Rectal smooth muscle tissue (tissue), 1 donor: ENCODE measurements around the gene OR52E8.

ENCODE experiments used
- H3K27ac ChIP-seq: one replicate; pipeline ENCODE4 v1.7.0; 2013; ENCODE audit warnings: low read depth, low read length, inconsistent platforms
- H3K27me3 ChIP-seq: one replicate; pipeline ENCODE4 v1.7.0; 2013; ENCODE audit warnings: low read length; ENCODE audit not compliant: control insufficient read depth, insufficient read depth
- H3K36me3 ChIP-seq: one replicate; pipeline ENCODE4 v1.7.0; 2013; ENCODE audit warnings: low read length; ENCODE audit not compliant: control insufficient read depth, insufficient read depth
- H3K4me1 ChIP-seq: one replicate; pipeline ENCODE4 v1.7.0; 2013; ENCODE audit warnings: low read length; ENCODE audit not compliant: control insufficient read depth, insufficient read depth
- H3K4me3 ChIP-seq: one replicate; pipeline ENCODE4 v1.7.0; 2013; ENCODE audit warnings: low read length
- H3K9ac ChIP-seq: one replicate; pipeline ENCODE4 v1.7.0; 2013; ENCODE audit warnings: low read length

Gene OR52E8

DNA sequence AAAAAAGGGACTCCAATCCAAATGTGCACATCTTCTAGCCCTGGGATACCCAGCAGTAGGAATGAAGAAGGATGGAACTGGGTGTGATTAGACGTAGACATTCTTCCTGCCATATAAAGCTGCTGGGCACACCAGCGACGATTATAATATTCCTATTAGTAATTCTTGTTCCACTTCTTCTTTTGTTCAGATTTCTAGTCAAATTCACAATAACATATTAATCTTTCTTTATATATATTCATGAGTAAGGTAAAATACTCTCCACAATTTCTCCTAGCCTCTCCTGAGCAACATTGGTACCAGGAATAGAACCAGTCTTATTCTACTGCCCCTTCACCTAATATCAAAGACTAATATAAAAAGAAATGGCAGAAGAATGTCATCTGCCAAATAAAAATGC is at the start of gene OR52E8:
Gene OR52E8, minus strand, starts transcription at position 101 of the 400 bp plus-strand sequence. Its CDS starts 0 bp downstream, at position 101.
- Histone ChIP-seq H3K27me3 (no peaks in the 10 kb centered on the region), H3K9ac (no peak within 1 kb of the TSS), H3K36me3 (no peaks in the 10 kb centered on the region), H3K27ac (no peak within 1 kb of the TSS), H3K4me1 (no peaks in the 10 kb centered on the region), H3K4me3 (no peak within 1 kb of the TSS)

DNA sequence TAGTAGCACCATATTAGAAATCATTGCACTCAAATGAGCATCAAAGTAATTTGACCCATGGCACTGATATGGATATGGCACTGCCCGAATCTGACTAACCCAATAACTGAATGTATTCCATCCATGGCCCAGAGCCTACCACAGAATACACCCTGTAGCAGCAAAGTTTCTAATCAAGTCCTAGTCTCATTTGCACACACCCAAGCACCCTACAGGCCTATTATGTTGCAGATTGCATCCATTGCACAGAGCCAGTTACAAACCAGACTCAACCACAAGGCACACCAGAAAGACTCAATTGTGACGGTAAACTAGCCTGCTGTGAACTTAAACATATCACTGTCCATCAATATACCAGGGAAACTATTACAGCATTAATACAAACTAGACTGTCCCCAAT is 42.0 kb upstream of the OR52E8 start:
- Histone ChIP-seq H3K36me3 (no peaks in the 10 kb centered on the region), H3K27me3 (no peaks in the 10 kb centered on the region), H3K4me1 (no peaks in the 10 kb centered on the region), H3K27ac (no peak overlapping the region), H3K9ac (no peak overlapping the region), H3K4me3 (no peak overlapping the region)

DNA sequence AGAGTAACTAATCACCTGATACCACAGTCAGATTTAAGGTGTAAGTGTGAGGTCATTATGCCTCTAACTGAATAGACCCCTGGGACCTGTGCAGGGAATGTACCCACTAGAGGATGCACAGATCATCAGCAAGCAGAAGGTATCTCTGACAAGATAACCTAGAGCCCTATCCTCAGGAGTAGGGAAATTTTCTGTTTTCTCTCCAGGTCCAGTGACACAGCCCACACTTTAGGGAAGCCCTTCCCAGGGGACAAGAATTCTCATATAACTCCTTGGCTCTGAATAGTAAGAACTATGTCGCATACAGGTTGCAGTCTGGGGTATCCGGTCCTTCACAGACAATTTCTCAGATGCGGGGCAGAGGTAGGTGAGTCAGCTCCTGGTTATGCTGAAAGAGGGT is 35.4 kb upstream of the OR52E8 start, which contains the start of gene OR52E5:
Gene OR52E5, plus strand, starts transcription at position 301 of the 400 bp plus-strand sequence. CDS start 7,569 bp downstream, outside the sequence.
- Histone ChIP-seq H3K9ac (no peak within 1 kb of the TSS), H3K4me1 (no peaks in the 10 kb centered on the region), H3K27me3 (no peaks in the 10 kb centered on the region), H3K36me3 (no peaks in the 10 kb centered on the region), H3K27ac (no peak within 1 kb of the TSS), H3K4me3 (no peak within 1 kb of the TSS)

DNA sequence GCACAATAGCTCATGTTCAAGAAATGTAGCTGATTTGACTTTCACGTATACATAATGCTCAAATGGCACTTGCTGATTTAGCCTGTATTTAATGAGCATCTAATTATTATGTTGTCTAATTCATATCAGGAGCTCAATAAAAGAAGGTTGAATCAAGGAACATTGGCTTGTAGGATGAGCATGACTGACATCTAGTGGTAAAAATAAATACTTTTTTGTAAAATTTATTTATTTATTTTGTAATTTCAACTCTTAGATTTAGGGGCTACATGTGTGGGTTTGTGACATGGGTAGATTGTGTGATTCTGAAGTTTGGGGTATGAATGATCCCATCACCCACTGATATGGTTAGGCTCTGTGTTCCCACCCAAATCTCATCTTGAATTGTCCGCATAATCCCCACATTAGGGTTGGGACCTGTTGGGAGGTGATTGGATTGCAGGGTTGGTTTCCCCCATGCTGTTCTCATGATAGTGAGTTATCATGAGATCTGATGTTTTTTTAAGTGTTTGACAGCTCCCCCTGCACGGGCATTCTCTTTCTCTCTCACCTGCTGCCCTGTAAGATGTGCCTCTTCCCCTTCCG is 33.8 kb upstream of the OR52E8 start:
- Histone ChIP-seq H3K9ac (no peak overlapping the region), H3K4me1 (no peaks in the 10 kb centered on the region), H3K36me3 (no peaks in the 10 kb centered on the region), H3K27ac (no peak overlapping the region), H3K4me3 (no peak overlapping the region), H3K27me3 (no peaks in the 10 kb centered on the region)

DNA sequence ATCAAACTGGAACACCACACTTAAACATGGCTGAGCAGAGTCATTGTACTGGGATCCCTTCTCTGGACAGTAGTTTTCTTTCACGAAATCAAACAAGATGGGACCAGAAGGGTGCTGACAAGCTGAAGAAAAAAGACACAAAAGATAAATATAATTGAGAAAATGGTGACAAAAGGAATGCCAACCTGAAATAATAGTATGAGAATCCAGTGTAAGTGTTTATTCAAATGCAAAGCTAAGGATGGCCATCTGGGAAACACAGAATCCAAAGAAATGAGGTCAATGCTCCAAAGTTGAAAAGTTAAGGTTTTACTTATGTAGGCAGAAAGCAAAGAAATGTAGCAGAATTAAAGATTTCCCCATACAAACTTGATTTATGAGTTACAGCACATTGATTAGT is 30.2 kb upstream of the OR52E8 start:
- Histone ChIP-seq H3K9ac (no peak overlapping the region), H3K27me3 (no peaks in the 10 kb centered on the region), H3K27ac (no peak overlapping the region), H3K36me3 (no peaks in the 10 kb centered on the region), H3K4me1 (no peaks in the 10 kb centered on the region), H3K4me3 (no peak overlapping the region)

DNA sequence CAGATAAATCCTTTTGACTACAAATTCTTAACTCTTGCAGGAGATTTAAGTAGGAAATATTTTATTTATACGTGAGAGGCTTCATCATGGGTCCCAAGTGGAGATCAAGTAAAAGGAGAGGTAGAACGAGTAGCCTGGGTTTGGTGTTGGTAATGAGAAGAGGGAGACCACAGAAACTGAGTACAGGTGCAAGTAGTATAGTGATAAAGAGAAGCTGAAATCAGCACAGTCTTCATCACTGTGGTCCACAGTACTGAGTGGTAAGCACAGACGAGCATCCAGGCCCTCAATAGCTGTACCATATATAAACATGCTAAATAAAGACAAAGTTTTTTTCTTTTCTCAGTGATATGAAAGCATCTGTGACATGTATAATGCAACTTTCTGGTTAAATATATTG is 29.7 kb upstream of the OR52E8 start:
- no peak overlapping the region for H3K9ac ChIP-seq
- H3K4me1 ChIP-seq, result no peaks in the 10 kb centered on the region
- no peaks in the 10 kb centered on the region for H3K36me3 ChIP-seq
- no peak overlapping the region for H3K27ac ChIP-seq
- no peak overlapping the region for H3K4me3 ChIP-seq
- H3K27me3 ChIP-seq, result no peaks in the 10 kb centered on the region

DNA sequence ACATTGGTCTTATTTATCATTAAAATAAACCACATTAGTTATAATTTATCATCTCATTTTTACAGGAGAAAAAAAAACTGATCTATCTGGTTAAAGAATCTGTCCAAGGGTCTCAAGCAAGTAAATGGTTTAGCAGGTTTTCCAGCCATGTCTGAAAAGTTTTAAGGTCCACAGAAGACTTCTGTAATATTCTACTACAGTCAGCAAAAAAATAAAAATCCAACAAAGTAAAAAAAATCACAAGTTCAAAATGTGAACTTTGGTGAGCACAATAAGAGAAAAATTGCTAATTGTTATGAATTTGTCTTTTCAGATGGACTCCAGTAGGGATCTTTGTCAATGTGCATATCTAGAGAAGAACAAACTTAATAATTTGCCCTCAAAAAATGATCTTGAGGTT is 24.3 kb upstream of the OR52E8 start:
- Histone ChIP-seq H3K9ac (no peak overlapping the region), H3K27ac (no peak overlapping the region), H3K4me1 (no peaks in the 10 kb centered on the region), H3K36me3 (no peaks in the 10 kb centered on the region), H3K27me3 (no peaks in the 10 kb centered on the region), H3K4me3 (no peak overlapping the region)

DNA sequence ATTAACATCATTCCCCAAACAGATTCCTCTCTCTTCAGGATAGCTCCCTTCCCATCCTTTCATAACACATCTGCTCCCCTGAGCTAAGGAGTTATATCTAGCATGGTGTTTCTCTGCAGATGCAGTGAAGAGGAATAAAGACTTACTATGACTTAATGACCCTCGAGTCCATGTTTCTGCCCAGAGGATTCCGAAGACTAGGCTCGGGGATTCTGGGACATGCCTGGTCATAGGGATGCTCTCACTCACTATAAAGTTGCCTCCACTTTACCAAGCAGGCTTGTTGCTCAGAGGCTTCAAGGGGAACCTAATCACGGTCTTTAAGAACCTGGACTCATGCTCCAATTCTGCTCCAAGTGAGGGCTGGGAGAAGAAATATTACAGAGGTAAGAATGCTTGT is 22.8 kb upstream of the OR52E8 start, which contains the start of gene OR52E4:
Gene OR52E4, plus strand, starts transcription at position 301 of the 400 bp plus-strand sequence. CDS start 3,664 bp downstream, outside the sequence.
- H3K36me3 ChIP-seq, result no peaks in the 10 kb centered on the region
- no peak within 1 kb of the TSS for H3K27ac ChIP-seq
- H3K9ac ChIP-seq, result no peak within 1 kb of the TSS
- H3K27me3 ChIP-seq, result no peaks in the 10 kb centered on the region
- H3K4me1 ChIP-seq, result no peaks in the 10 kb centered on the region
- H3K4me3 ChIP-seq, result no peak within 1 kb of the TSS

DNA sequence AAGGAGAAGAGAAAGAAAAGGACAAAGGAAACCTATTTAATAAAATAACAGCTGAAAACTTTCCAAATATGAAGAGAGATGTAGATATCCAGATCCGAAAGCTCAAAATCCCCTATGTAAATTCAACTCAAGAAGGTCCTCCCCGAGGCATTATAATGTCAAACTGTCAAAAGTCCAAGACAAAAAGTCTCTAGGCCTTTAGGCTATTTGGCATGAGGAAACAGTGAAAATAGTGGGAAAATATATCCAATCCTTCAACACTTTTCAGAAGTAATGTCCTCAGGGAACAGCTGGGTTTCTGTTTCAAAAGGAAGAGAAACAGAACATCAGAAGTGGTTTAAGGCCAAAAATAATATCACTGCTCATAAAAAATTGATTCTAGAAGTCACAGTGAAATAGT is 21.1 kb upstream of the OR52E8 start:
- no peak overlapping the region for H3K4me3 ChIP-seq
- no peak overlapping the region for H3K27ac ChIP-seq
- no peaks in the 10 kb centered on the region for H3K4me1 ChIP-seq
- H3K36me3 ChIP-seq, result no peaks in the 10 kb centered on the region
- no peaks in the 10 kb centered on the region for H3K27me3 ChIP-seq
- no peak overlapping the region for H3K9ac ChIP-seq

DNA sequence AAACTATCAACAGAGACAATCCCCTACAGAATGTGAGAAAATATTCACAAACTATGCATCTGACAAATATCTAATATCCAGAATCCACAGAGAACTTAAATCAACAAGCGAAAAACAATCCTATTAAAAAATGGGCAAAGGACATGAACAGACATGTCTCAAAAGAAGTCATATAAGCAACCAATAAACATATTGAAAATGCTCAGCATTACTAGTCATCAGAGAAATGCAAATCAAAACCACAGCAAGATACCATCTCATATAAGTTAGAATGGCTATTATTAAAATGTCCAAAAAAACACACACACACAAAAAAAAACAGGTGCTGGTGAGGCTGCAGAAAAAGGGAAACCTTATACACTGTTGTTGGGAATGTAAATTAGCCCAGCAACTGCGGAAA is 8.3 kb upstream of the OR52E8 start:
- H3K4me1 ChIP-seq, result no peaks in the 10 kb centered on the region
- no peak overlapping the region for H3K4me3 ChIP-seq
- no peaks in the 10 kb centered on the region for H3K27me3 ChIP-seq
- no peak overlapping the region for H3K9ac ChIP-seq
- no peak overlapping the region for H3K27ac ChIP-seq
- H3K36me3 ChIP-seq, result no peaks in the 10 kb centered on the region

DNA sequence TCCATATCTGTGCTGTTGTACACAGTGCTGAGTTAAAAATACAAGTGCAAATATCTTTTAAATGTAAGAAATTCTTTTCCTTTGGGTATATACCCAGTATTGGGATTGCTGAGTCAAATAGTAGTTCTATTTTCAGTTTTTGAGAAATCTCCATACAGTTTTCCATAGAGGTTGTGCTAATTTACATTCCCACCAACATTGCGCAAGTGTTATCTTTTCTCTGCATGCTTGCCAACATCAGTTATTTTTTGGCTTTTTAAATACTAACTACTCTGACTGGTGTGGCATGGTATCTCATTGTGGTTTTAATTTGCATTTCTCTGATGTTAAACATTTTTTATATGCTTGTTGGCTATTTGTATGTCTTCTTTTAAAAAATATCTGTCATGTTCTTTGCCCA is 6.5 kb downstream of the OR52E8 start:
- no peak overlapping the region for H3K9ac ChIP-seq
- H3K36me3 ChIP-seq, result no peaks in the 10 kb centered on the region
- H3K27ac ChIP-seq, result no peak overlapping the region
- no peaks in the 10 kb centered on the region for H3K27me3 ChIP-seq
- no peaks in the 10 kb centered on the region for H3K4me1 ChIP-seq
- no peak overlapping the region for H3K4me3 ChIP-seq

DNA sequence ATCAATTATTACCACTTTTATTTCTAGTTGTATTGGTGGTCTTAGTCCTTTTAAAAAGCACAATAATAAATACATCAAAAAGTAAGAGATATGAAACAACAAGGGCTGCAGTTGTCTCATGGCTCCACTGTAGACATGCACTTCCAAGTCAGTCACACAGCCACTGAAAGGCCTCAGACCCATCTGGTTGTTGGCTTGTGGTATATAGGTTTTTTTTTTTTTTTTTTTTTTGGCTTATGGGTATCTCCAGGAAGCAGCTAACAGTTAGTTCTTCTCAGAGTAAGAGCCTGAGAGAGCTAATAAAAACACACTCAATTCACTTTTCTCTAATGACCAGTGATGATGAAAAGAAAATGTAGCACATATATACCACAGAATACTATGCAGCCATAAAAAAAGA is 9.8 kb downstream of the OR52E8 start:
- Histone ChIP-seq H3K36me3 (no peaks in the 10 kb centered on the region), H3K4me1 (no peaks in the 10 kb centered on the region), H3K27ac (no peak overlapping the region), H3K27me3 (no peaks in the 10 kb centered on the region), H3K4me3 (no peak overlapping the region), H3K9ac (no peak overlapping the region)

DNA sequence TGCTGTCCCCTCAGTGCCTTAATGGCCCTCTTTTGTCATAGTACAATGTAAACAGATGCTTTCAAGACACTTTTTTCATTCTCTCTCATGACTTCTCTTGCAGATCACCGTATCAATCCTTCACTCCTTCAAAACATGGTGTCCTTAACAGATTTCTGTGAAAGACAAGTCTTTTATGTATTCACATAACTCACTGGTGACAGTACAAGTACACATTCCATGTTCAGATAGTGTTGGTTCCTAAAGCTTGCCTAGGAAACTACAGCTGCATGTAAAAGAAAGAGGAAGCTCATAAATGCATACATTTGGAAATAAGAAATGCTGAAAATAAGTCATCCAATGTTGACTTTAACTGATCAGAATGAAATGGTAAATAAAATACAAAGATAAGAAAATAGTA is 10.8 kb downstream of the OR52E8 start:
- Histone ChIP-seq H3K9ac (no peak overlapping the region), H3K4me3 (no peak overlapping the region), H3K27me3 (no peaks in the 10 kb centered on the region), H3K27ac (no peak overlapping the region), H3K36me3 (no peaks in the 10 kb centered on the region), H3K4me1 (no peaks in the 10 kb centered on the region)
